Muscle of leg (tissue), 11 donors: ENCODE measurements around the gene SURF2. TPM values are rescaled to one million over a fixed set of nuclear protein-coding genes. Genes with fewer than 3 reads are reported as not detected.

Source experiments
- DNase-seq: peaks from one replicate; pipeline ENCODE4 v3.0.0; 2013
- H3K27ac ChIP-seq: one replicate; pipeline ENCODE4 v1.5.1; 2013; ENCODE audit warnings: mild to moderate bottlenecking, low read length, control low read depth
- H3K27me3 ChIP-seq: one replicate; pipeline ENCODE4 v1.6.1; 2013; ENCODE audit warnings: low read length; ENCODE audit not compliant: control insufficient read depth, insufficient read depth
- H3K36me3 ChIP-seq: one replicate; pipeline ENCODE4 v1.6.1; 2013; ENCODE audit warnings: low read length; ENCODE audit not compliant: control insufficient read depth, insufficient read depth
- H3K4me1 ChIP-seq: one replicate; pipeline ENCODE4 v1.6.1; 2013; ENCODE audit warnings: low read length; ENCODE audit not compliant: control insufficient read depth, insufficient read depth
- H3K4me3 ChIP-seq: one replicate; pipeline ENCODE4 v1.5.1; 2013; ENCODE audit warnings: low read length, control low read depth
- H3K9me3 ChIP-seq: replicated peaks from 2 replicates; pipeline ENCODE4 v1.6.1; 2013; ENCODE audit warnings: low read depth, low read length; ENCODE audit not compliant: control insufficient read depth
- WGBS: methylation state at CpG from one replicate; pipeline ENCODE4 v1.1.5; 2013; ENCODE audit warnings: missing lambda C conversion rate; ENCODE audit not compliant: insufficient coverage; 5-methylcytosine and 5-hydroxymethylcytosine counted together
- polyA plus RNA-seq, 8 donors: library from polyadenylated mRNA; unstranded; fragments of 120-200 nt; gene quantifications; one replicate each; pipeline versions ENCODE4 v1.2.1 to v1.2.3, GENCODE V29; 2013; ENCODE audit warnings: inconsistent platforms in 1 of 8, low replicate concordance in 1 of 8; ENCODE audit not compliant: insufficient read length in 8 of 8, insufficient read depth in 1 of 8
- total RNA-seq: library from RNA; stranded (reverse); fragments of 120-200 nt; gene quantifications from one replicate; pipeline ENCODE4 v1.2.4, GENCODE V29; 2013

The SURF2 gene
- total and polyA plus RNA-seq, 9 donors: 10.2 to 15.3 (median 13.0) TPM

- no peaks in the 10 kb centered on the region for H3K27me3 ChIP-seq
- no peaks in the 10 kb centered on the region for H3K9me3 ChIP-seq
- H3K27ac ChIP-seq: no peak overlapping the region
- no peak overlapping the region for H3K4me3 ChIP-seq
- WGBS: 94% methylated on average over 2 of the region's 6 CpGs
- peaks cover 35% of the 10 kb centered on the region for H3K4me1 ChIP-seq
- peaks cover 75% of the 10 kb centered on the region for H3K36me3 ChIP-seq
- no peak for DNase-seq
These were observed 10.8 kb upstream of the SURF2 start for GRCh38 chr9:133345596-133345995.

DNA sequence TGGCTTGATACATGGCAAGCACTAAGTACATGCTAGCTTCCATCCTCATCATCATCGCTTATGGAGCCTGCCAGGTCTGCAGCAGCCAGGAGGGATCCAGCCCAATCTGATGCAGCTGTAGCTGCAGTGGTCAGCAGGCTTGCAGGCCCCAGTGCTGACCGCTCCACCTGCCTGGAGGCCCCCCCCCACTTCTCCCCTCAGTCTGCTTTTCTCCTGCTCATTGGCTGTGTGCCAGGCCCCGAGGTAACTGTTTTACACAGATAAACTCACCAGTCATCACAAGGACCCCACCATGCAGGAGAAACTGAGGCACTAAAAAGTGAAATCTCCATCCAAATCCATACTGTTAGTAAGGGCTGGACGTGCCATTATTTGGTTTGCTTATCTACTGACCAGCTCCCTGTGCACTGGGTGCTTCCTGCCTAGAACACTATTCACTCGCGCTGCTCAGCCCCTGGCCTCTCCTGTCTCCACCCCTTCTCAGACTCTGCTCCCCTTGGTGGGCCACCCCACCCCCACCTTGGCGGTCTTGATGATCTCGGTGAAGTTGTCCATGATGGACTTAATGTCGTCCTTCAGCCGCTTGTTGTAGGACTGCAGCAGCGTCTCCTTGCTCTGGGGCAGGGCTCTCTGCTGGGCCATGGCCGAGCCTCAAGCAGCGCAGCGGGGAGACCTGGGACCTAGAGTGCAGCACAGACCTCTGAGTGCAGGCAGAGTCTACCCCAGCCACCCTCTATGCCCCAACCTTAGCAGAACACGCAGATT lies 10.1 kb upstream of the SURF2 start:
- peak overlapping the region; percentile 100 for H3K4me3 ChIP-seq

DNA sequence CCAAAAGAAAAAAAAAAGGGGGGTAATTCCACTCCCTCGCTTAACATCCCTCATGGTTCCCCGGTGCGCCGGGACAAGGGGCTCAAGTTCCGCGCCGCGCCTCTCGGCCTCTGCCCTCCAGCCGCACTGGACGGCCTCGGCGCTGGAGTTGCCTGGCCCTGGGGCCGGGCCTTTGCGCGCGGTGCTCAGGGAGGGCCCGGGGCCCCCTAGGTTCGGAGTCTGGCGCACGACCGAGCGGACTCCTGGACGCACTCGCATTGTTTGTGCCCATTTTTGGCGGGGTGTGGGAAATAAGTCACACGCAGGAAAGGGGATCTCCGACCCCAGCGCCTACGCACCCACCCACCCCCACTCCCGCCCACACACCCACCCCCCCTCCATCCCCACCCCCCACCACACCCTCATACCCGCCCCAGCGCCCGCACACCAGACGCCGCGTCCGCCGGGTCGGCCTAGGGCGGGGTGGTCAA lies 8.8 kb upstream of the SURF2 start:
- 0% methylated on average over 25 of the region's 41 CpGs for WGBS
- Histone ChIP-seq H3K4me3 (peak overlapping the region; percentile 100), H3K27me3 (no peaks in the 10 kb centered on the region), H3K9me3 (no peaks in the 10 kb centered on the region), H3K27ac (peak overlapping the region; percentile 92), H3K36me3 (peaks cover 77% of the 10 kb centered on the region), H3K4me1 (peaks cover 31% of the 10 kb centered on the region)
- peak; percentile 62 for DNase-seq

More for the DNA sequence above, 10.1 kb upstream of the SURF2 start:
- no peak for DNase-seq
- Histone ChIP-seq H3K36me3 (peaks cover 75% of the 10 kb centered on the region), H3K27me3 (no peaks in the 10 kb centered on the region), H3K4me1 (peaks cover 35% of the 10 kb centered on the region), H3K27ac (peak overlapping the region; percentile 47), H3K9me3 (no peaks in the 10 kb centered on the region)
- 62% methylated on average over 10 of the region's 15 CpGs for WGBS

GRCh38 chr9:133347985-133348717 lies 8.2 kb upstream of the SURF2 start, which contains the start of the genes MED22 and RPL7A:
TSS of gene MED22 (minus strand) at chr9:133348131. CDS start at chr9:133346662, 1,469 bp downstream.
TSS of gene RPL7A (plus strand) at chr9:133348218. CDS start at chr9:133348244, 26 bp downstream.
- peaks cover 27% of the 10 kb centered on the region for H3K4me1 ChIP-seq
- no peaks in the 10 kb centered on the region for H3K27me3 ChIP-seq
- H3K4me3 ChIP-seq: peak within 1 kb of the TSS; percentile 100
- H3K9me3 ChIP-seq: no peaks in the 10 kb centered on the region
- DNase-seq: peak; percentile 99
- H3K27ac ChIP-seq: peak within 1 kb of the TSS; percentile 92
- WGBS: under 1% methylated on average over 57 of the region's 64 CpGs
- H3K36me3 ChIP-seq: peaks cover 77% of the 10 kb centered on the region

GRCh38 chr9:133348718-133349573 lies 7.4 kb upstream of the SURF2 start:
- no peaks in the 10 kb centered on the region for H3K27me3 ChIP-seq
- H3K4me3 ChIP-seq: peak overlapping the region; percentile 100
- no peak for DNase-seq
- H3K36me3 ChIP-seq: peaks cover 76% of the 10 kb centered on the region
- no peaks in the 10 kb centered on the region for H3K9me3 ChIP-seq
- WGBS: 4% methylated on average over 20 of the region's 25 CpGs
- H3K4me1 ChIP-seq: peaks cover 27% of the 10 kb centered on the region
- peak overlapping the region; percentile 92 for H3K27ac ChIP-seq

- Histone ChIP-seq H3K4me3 (no peak overlapping the region), H3K27ac (no peak overlapping the region), H3K9me3 (no peaks in the 10 kb centered on the region), H3K36me3 (peaks cover 66% of the 10 kb centered on the region), H3K4me1 (peaks cover 27% of the 10 kb centered on the region), H3K27me3 (no peaks in the 10 kb centered on the region)
- WGBS: 81% methylated on average over 15 of the region's 15 CpGs
- DNase-seq: no peak
These were observed 6.3 kb upstream of the SURF2 start for GRCh38 chr9:133349965-133350616.

GRCh38 chr9:133351526-133351907 lies 4.8 kb upstream of the SURF2 start:
- no peaks in the 10 kb centered on the region for H3K9me3 ChIP-seq
- peaks cover 52% of the 10 kb centered on the region for H3K36me3 ChIP-seq
- no peaks in the 10 kb centered on the region for H3K27me3 ChIP-seq
- no peak for DNase-seq
- no peak overlapping the region for H3K4me3 ChIP-seq
- H3K4me1 ChIP-seq: peaks cover 24% of the 10 kb centered on the region
- no CpG with 5 or more reads among the region's 3 CpGs for WGBS
- no peak overlapping the region for H3K27ac ChIP-seq

DNA sequence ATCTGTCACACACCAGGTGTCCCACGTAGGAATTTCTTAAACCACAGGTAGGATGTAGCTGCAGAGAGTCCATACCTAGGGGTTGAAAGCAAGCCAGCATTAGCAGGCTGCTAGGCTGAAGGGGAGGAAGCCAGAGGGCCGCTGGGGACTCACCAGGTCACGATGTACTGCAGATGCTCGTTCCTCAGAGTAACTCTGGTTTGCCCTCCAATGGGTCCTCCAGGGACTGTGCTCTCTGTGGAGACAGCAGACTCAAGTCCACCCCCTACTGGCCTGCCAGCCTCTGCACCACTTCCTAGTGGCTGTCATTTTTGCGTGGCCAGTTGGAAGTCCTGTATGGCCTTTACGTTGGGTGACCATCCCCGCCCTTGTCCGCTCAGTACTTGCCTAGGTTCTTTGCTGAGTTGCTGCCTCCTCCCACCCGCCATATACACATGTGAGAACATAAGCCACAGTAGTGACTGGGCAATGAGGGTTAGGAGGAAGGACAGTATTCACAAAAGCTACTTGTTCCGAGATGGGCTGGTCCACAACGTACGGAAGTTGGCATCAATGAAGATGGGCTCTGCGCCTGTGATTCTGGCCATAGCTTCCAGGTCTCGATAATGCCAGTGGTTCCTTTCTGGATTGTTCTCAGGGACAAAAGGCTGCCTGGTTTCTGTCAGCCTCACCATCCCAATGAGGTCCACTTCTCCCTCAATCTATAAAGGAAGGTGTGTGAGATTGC lies 4.3 kb upstream of the SURF2 start:
- H3K36me3 ChIP-seq: peaks cover 52% of the 10 kb centered on the region
- 74% methylated on average over 10 of the region's 14 CpGs for WGBS

More for the DNA sequence above, 4.3 kb upstream of the SURF2 start:
- Histone ChIP-seq H3K27ac (no peak overlapping the region), H3K9me3 (no peaks in the 10 kb centered on the region), H3K4me1 (peaks cover 22% of the 10 kb centered on the region), H3K4me3 (no peak overlapping the region), H3K27me3 (no peaks in the 10 kb centered on the region)
- DNase-seq: no peak
